K562 (cell line): Measurements from ENCODE around the gene ECD.

Experiments used
- EZH2 ChIP-seq: IDR thresholded peaks from 2 replicates; pipeline ENCODE4 v1.6.1; 2012; ENCODE audit warnings: low read depth, mild to moderate bottlenecking, inconsistent platforms, low read length, borderline replicate concordance
- HMG20A ChIP-seq: fragments of 450-650 bp; formaldehyde crosslinking; conservative IDR thresholded peaks from 2 replicates; pipeline ENCODE4 v1.4.0; 2020; ENCODE audit warnings: mild to moderate bottlenecking, mixed read lengths
- HMG20B ChIP-seq: fragments of 250-450 bp; sonication (Bioruptor Pico); IDR thresholded peaks from 2 replicates; pipeline ENCODE4 v1.5.0; 2021; ENCODE audit warnings: mild to moderate bottlenecking
- KAT2B ChIP-seq: IDR thresholded peaks from one replicate; pipeline ENCODE4 v1.6.1; 2012; ENCODE audit warnings: low read depth, mild to moderate bottlenecking, control low read depth, inconsistent platforms, low read length, moderate library complexity
- NRF1 ChIP-seq, 2 experiments: fragments of 450-650 bp; IDR thresholded peaks in 1 of 2; conservative IDR thresholded peaks in 1 of 2; 2 replicates each; pipeline ENCODE4 v1.6.1; 2014; ENCODE audit warnings: mild to moderate bottlenecking in 2 of 2
- RBM39 ChIP-seq: fragments of 200-400 bp; formaldehyde crosslinking; optimal IDR thresholded peaks from 2 replicates; pipeline ENCODE3; 2018; ENCODE audit warnings: low read depth, low read length
- SP1 ChIP-seq: sonication (generic); formaldehyde crosslinking; IDR thresholded peaks from 2 replicates; pipeline ENCODE4 v1.8.1; 2022; ENCODE audit warnings: mild to moderate bottlenecking, missing genetic modification reagents
- TBP ChIP-seq: optimal IDR thresholded peaks from 2 replicates; pipeline ENCODE3; 2011; ENCODE audit warnings: low read depth, low read length, improper control_type of control experiment
- TF ChIP-seq, protein P1 (sequence below), 2 experiments: IDR thresholded peaks; 2 replicates each; pipeline ENCODE4 v1.6.1; 2011; ENCODE audit warnings: borderline replicate concordance in 1 of 2, control low read depth in 1 of 2, low read depth in 1 of 2, low read length in 1 of 2, mild to moderate bottlenecking in 1 of 2, mixed read lengths in 1 of 2, moderate library complexity in 1 of 2; ENCODE audit not compliant: insufficient read depth in 1 of 2, insufficient read length in 1 of 2, poor library complexity in 1 of 2, severe bottlenecking in 1 of 2; ENCODE audit errors: extremely low read depth in 1 of 2

DNA sequence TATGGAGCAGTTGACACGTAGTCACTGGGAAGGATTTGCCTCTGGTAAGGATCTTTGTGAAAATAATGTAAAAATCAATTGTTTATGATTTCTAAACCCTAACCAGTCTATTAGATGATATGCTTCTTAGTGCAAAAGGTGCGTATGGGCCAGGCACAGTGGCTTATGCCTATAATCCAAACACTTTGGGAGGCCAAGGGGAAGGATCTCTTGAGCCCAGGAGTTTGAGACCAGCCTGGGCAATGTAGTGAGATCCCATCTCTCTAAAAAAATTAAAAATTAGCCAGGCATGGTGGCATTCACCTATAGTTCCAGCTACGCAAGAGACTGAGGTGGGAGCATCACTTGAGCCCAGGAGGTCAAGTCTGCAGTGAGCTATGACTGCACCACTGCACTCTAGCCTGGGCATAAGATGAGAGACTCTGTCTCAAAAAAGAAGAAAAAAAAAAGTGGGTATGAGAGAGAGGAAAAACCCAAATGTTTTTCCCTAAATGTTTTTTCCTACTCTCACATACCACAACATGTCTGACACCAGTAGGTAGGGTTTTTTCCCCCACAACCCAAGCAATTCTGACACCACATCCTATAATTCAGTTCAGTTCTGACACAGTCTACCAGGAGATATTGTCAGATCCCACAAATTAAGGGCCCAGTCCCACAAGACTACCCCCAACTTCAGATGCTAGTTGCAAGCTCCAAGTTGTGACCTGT, 42.7 kb upstream of the ECD start:
- TF ChIP-seq HMG20B (CRISPR knock-in tag) (no peak), NRF1 (conservative IDR thresholded peaks at IDR 0.05 in 1 of 2, IDR thresholded peaks at IDR 0.05 in 1 of 2) (no peak), EZH2 (no peak), KAT2B (no peak), SP1 (CRISPR knock-in tag) (no peak), RBM39 (no peak), HMG20A (no peak), TBP (no peak)
- TF ChIP-seq, protein P1, sequence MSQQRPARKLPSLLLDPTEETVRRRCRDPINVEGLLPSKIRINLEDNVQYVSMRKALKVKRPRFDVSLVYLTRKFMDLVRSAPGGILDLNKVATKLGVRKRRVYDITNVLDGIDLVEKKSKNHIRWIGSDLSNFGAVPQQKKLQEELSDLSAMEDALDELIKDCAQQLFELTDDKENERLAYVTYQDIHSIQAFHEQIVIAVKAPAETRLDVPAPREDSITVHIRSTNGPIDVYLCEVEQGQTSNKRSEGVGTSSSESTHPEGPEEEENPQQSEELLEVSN (IDR thresholded peaks at IDR 0.05; ENCODE audit: borderline replicate concordance in 1 of 2, extremely low read depth in 1 of 2, insufficient read depth in 1 of 2, insufficient read length in 1 of 2, low read depth in 1 of 2, low read length in 1 of 2, poor library complexity in 1 of 2, severe bottlenecking in 1 of 2) = no peak
